Measurements from ENCODE around the gene CBX8. TPM values are rescaled to one million over a fixed set of nuclear protein-coding genes. Genes with fewer than 3 reads are reported as not detected.

Gene CBX8
- total and polyA plus RNA-seq, 2 of the 13 experiments (the other 11 are each of a cell fraction or from before 2014, with no cell fraction given): 0.34 to 12.6 TPM

- peak; percentile 98 for TF ChIP-seq HNRNPL (IDR thresholded peaks at IDR 0.05; ENCODE audit: low read depth, low read length)
- TF ChIP-seq ZNF367 (CRISPR knock-in tag; IDR thresholded peaks at IDR 0.05; ENCODE audit: borderline replicate concordance): peak; percentile 75; the same call in 1 of the 2 replicates
- TF ChIP-seq MAX (IDR thresholded peaks at IDR 0.05): peak; percentile 67
- no peak for TF ChIP-seq ZFP41 (CRISPR knock-in tag; IDR thresholded peaks at IDR 0.05; ENCODE audit: borderline replicate concordance)
- TF ChIP-seq NR3C1 (CRISPR knock-in tag; IDR thresholded peaks at IDR 0.05): no peak
- TF ChIP-seq KDM6A (CRISPR knock-in tag; IDR thresholded peaks at IDR 0.05; ENCODE audit: low read depth): peak; percentile 17; the same call in 1 of the 2 replicates
- TF ChIP-seq ISX (CRISPR knock-in tag; conservative IDR thresholded peaks at IDR 0.05): 0 out of 2 replicates have a peak, but pooled peaks have one; percentile 64
- no peak for TF ChIP-seq ZNF569 (CRISPR knock-in tag; IDR thresholded peaks at IDR 0.05; ENCODE audit: borderline replicate concordance)
- TF ChIP-seq WIZ (CRISPR knock-in tag; IDR thresholded peaks at IDR 0.05): peak; percentile 30; the same call in 1 of the 2 replicates
- no peak for TF ChIP-seq HMGA1 (CRISPR knock-in tag; conservative IDR thresholded peaks at IDR 0.05)
- TF ChIP-seq ELF1 (CRISPR knock-in tag; IDR thresholded peaks at IDR 0.05): 0 out of 2 replicates have a peak, but pooled peaks have one; percentile 29
- peak; percentile 76 for TF ChIP-seq HNRNPLL (IDR thresholded peaks at IDR 0.05; ENCODE audit: low read depth, low read length, poor library complexity, severe bottlenecking)
- no peak for TF ChIP-seq FOXO1 (CRISPR knock-in tag; IDR thresholded peaks at IDR 0.05)
- TF ChIP-seq RORA (CRISPR knock-in tag; IDR thresholded peaks at IDR 0.05): no peak
- no peak for TF ChIP-seq CAMTA2 (CRISPR knock-in tag; IDR thresholded peaks at IDR 0.05; ENCODE audit: borderline replicate concordance)
- 0 out of 2 replicates have a peak, but pooled peaks have one; percentile 83 for TF ChIP-seq TBP (CRISPR knock-in tag; IDR thresholded peaks at IDR 0.05)
- peak; percentile 85; the same call in 1 of the 2 replicates for TF ChIP-seq TEAD2 (CRISPR knock-in tag; IDR thresholded peaks at IDR 0.05)
- TF ChIP-seq PHF21A (CRISPR knock-in tag; IDR thresholded peaks at IDR 0.05): peak; percentile 79
- TF ChIP-seq ZNF329 (CRISPR knock-in tag; IDR thresholded peaks at IDR 0.05; ENCODE audit: low read depth): 0 out of 2 replicates have a peak, but pooled peaks have one; percentile 37
- TF ChIP-seq THAP11 (CRISPR knock-in tag; IDR thresholded peaks at IDR 0.05): no peak; the same call in 1 of the 2 replicates
- no peak; the same call in 1 of the 2 replicates for TF ChIP-seq FOXJ3 (CRISPR knock-in tag; IDR thresholded peaks at IDR 0.05; ENCODE audit: borderline replicate concordance)
- TF ChIP-seq SP4 (CRISPR knock-in tag; IDR thresholded peaks at IDR 0.05): no peak
- 0 out of 2 replicates have a peak, but pooled peaks have one; percentile 5 for TF ChIP-seq RFX5 (IDR thresholded peaks at IDR 0.05; ENCODE audit: low read depth, low read length)
- no peak for TF ChIP-seq PAF1 (CRISPR knock-in tag; IDR thresholded peaks at IDR 0.05)
- no peak; the same call in 1 of the 2 replicates for TF ChIP-seq ZBTB20 (CRISPR knock-in tag; IDR thresholded peaks at IDR 0.05; ENCODE audit: borderline replicate concordance, low read depth)
- peak; percentile 52 for TF ChIP-seq GABPB1 (CRISPR knock-in tag; IDR thresholded peaks at IDR 0.05)
- TF ChIP-seq ZBTB1 (CRISPR knock-in tag; IDR thresholded peaks at IDR 0.05; ENCODE audit: borderline replicate concordance): no peak; the same call in 1 of the 2 replicates
- TF ChIP-seq POLR2AphosphoS5 (IDR thresholded peaks at IDR 0.05; ENCODE audit: low read depth, low read length): peak; percentile 75
- TF ChIP-seq ZNF670 (CRISPR knock-in tag; IDR thresholded peaks at IDR 0.05; ENCODE audit: borderline replicate concordance): peak; percentile 84
These were observed 35.6 kb upstream of the CBX8 start (continued) for GRCh38 chr17:79832218-79833109.

Measured in HepG2 (cell line).